Bronchial epithelial cell (primary cell): Measurements from ENCODE around the gene FAAP100. TPM values are rescaled to one million over a fixed set of nuclear protein-coding genes. Genes with fewer than 3 reads are reported as not detected.
A peak's percentile ranks its signal among the peaks of the same experiment; 100 is the strongest.

Experiments used
- DNase-seq: peaks from one replicate; pipeline ENCODE4 v3.0.0-alpha.2; 2010; ENCODE audit warnings: low read depth
- FAIRE-seq: peaks from 2 replicates; lab custom pipeline; 2011; peaks lifted over from hg19 to GRCh38; lab: Jason Lieb, UNC
- H3K27me3 ChIP-seq: 2 replicates; pipeline ENCODE4 v1.5.1; 2011; ENCODE audit warnings: low read length; ENCODE audit not compliant: control insufficient read depth, insufficient read depth
- H3K36me3 ChIP-seq: 2 replicates; pipeline ENCODE4 v1.5.1; 2011; ENCODE audit warnings: low read length; ENCODE audit not compliant: control insufficient read depth, insufficient read depth
- H3K4me3 ChIP-seq: 2 replicates; pipeline ENCODE4 v1.5.1; 2011; ENCODE audit warnings: mild to moderate bottlenecking, low read depth, low read length, control low read depth
- total RNA-seq: library from RNA; depleted of rRNA; stranded (reverse); fragments of >200 nt; gene quantifications from 2 replicates; pipeline ENCODE4 v1.2.1, GENCODE V29; 2014
- TF ChIP-seq, protein P1 (sequence below): IDR thresholded peaks from 2 replicates; pipeline ENCODE4 v1.5.1; 2011; ENCODE audit warnings: mild to moderate bottlenecking, moderate library complexity, low read length, control low read depth, inconsistent platforms; ENCODE audit not compliant: insufficient read depth, severe bottlenecking

FAAP100 gene
- total RNA-seq, 1 donor from 2014 or later = 10.5 TPM

DNA sequence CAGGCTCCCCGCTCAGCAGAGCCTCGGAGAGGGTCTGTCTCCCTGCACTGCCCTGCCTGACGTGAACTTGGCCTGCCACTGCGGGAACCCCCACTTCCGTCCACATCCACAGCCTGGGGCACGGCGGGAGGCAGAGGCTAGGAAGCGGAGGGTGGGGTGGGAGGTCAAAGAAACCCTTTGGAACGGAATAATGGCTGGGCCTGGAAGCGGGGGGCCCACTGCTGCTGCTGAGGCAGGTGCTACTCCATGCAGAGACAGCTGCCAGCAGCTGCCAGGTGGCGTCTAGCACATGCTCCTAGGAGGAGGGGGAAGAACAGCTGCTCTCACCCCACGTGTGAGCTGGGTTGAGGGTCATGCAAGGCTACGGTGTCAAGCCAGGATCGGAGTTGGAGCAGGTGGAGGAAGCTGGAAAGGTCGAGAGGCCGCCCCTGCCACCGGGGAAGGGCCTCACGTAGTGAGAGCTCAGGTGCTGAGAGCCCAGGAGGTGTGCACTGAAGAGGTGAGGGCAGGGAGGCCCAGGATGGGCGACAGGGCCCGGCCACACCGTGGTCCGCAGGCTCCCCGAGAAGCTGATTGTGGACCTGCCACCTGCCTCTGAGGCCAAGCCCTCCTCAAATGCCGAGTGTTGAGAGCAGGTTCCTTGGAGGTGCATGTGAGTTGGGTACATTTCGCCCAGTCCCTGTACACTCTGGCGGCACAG lies 14.1 kb downstream of the FAAP100 start:
- Histone ChIP-seq H3K36me3 (peaks cover 8% of the 10 kb centered on the region), H3K4me3 (no peak overlapping the region), H3K27me3 (peaks cover 8% of the 10 kb centered on the region)
- no peak for DNase-seq
- TF ChIP-seq, protein P1, sequence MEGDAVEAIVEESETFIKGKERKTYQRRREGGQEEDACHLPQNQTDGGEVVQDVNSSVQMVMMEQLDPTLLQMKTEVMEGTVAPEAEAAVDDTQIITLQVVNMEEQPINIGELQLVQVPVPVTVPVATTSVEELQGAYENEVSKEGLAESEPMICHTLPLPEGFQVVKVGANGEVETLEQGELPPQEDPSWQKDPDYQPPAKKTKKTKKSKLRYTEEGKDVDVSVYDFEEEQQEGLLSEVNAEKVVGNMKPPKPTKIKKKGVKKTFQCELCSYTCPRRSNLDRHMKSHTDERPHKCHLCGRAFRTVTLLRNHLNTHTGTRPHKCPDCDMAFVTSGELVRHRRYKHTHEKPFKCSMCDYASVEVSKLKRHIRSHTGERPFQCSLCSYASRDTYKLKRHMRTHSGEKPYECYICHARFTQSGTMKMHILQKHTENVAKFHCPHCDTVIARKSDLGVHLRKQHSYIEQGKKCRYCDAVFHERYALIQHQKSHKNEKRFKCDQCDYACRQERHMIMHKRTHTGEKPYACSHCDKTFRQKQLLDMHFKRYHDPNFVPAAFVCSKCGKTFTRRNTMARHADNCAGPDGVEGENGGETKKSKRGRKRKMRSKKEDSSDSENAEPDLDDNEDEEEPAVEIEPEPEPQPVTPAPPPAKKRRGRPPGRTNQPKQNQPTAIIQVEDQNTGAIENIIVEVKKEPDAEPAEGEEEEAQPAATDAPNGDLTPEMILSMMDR = no peak
- no peak for FAIRE-seq

DNA sequence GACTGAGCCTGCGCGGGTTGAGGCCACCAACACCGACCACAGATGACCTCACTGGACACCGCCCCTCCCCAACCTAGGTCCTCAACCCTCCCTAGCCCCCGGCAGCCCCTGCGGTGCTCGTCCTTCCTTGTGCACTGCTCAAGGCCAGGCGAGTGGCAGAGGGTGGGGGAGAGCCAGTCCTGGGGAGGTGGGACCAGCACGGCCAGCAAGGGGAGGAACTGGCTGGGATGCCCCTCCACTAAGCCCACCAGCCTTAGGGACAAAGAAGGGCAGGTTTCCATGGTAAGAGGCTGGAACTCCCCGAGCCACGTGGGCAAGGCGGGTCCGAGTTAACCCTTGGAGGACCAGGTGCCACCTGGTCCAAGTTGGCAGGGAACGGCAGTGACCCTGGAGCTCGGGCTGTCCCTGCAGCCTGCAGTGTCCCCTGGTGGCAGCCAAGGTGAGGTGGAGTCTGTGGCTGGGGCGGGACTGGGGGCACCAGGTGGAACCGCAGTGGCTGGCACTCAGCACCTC lies 14.8 kb downstream of the FAAP100 start:
- peaks cover 4% of the 10 kb centered on the region for H3K36me3 ChIP-seq
- no peak for DNase-seq
- FAIRE-seq = no peak
- TF ChIP-seq, protein P1 = peak; percentile 81
- H3K4me3 ChIP-seq = no peak overlapping the region
- H3K27me3 ChIP-seq = peaks cover 8% of the 10 kb centered on the region

DNA sequence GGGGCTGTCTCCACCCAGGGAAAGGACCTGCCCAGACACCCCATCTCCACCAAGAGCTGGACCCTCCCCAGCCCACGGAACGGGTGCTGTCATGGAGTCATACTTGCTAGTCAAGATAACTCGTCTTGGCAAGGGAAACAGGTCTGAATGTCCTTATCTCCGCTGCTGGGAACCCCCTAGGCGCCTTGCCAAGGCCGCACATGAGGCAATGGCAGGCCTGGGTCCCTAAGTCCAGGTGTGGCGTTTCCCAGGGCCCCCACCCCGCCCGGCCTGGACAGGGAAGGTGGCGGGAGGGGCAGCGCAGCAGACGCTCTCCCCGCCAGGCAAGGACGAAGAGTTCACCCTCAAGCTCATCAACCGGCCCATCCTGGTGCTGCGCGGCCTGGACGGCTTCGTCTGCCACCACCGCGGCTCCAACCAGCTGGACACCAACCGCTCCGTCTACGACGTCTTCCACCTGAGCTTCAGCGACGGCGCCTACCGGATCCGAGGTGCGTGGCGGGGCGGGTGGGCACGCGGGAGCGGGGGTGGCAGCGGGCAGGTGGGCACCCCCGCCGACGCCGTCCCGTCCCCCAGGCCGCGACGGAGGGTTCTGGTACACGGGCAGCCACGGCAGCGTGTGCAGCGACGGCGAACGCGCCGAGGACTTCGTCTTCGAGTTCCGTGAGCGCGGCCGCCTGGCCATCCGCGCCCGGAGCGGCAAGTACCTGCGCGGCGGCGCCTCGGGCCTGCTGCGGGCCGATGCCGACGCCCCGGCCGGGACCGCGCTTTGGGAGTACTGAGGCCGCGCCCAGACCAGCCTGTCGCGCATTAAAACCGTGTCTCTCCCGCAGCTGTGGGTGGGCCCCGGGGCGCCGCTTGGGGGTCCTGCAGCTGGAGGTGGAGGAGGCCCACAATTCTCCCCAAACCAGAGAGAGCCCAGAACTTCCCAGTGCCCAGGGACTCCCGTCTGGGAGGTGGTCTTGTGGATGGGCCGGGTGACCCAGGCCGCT lies 15.6 kb downstream of the FAAP100 start:
- FAIRE-seq (no peak), DNase-seq (no peak)
- TF ChIP-seq, protein P1 = no peak
- peaks cover 8% of the 10 kb centered on the region for H3K27me3 ChIP-seq
- peaks cover 2% of the 10 kb centered on the region for H3K36me3 ChIP-seq
- no peak overlapping the region for H3K4me3 ChIP-seq

DNA sequence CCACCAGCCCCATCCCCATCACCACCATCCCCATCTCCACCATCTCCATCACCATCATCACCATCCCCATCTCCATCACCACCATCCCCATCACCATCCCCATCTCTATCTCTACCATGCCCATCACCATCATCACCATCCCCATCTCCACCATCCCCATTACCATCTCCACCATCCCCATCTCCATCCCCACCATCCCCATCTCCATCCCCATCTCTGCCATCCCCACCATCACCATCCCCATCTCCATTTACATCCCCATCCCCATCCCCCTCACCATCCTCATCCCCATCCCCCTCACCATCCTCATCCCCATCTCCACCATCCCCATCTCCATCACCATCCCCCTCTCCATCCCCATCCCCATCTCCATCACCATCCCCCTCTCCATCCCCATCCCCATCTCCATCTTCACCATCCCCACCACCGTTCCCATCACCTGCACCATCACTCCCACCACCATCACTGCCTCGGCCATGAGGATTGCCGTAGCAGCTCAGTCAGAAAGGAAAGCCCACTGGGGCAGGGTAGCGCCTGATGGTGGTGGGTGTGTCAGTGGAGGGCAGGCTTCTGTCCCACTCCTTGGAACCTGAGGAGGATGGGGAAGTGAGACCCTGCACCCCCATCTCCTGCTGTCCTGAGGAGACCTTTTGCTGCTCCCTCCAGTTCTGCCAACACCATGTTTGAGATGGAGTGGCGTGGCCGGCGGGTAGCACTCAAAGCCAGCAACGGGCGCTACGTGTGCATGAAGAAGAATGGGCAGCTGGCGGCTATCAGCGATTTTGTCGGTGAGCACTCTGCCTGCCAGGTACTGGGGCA lies 16.5 kb downstream of the FAAP100 start:
- TF ChIP-seq, protein P1 = no peak
- no peak for FAIRE-seq
- Histone ChIP-seq H3K4me3 (no peak overlapping the region), H3K36me3 (no peaks in the 10 kb centered on the region), H3K27me3 (peaks cover 8% of the 10 kb centered on the region)
- DNase-seq = no peak

DNA sequence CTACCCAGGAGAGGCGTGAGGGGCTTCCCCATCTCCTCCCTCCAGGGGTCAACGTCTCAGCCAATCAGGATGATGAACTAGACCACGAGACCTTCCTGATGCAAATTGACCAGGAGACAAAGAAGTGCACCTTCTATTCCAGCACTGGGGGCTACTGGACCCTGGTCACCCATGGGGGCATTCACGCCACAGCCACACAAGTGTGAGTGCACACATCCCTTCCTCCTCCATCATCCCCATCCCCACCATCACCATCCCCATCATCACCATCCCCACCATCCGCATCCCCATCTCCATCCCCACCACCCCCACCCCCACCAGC lies 17.2 kb downstream of the FAAP100 start:
- Histone ChIP-seq H3K36me3 (no peaks in the 10 kb centered on the region), H3K27me3 (peaks cover 8% of the 10 kb centered on the region), H3K4me3 (no peak overlapping the region)
- TF ChIP-seq, protein P1 = no peak
- no peak for DNase-seq
- no peak for FAIRE-seq
